ENCODE results near the gene SYT10.
"Not testable (repeated sequence)": the region's sequence is repeated elsewhere in the genome, so short reads cannot be mapped to it uniquely, and the experiment has no call there.

SYT10 gene

DNA sequence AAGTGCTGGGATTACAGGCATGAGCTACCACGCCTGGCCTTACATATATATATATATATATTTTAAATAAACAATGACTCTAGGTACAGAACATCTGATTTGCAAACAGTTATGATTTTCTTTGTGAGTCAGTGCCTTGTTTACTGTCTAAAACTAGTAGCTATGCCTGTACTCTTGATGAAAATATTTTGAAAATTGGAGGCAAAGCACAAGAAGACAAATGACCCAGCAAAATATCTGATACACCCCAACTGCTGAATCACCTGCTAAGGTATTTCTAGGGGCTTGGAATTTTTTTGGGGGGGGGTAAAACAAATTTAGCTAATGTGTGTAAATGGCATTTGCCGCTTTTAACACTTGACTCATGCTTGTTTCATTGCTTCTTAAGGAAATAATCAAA, 69.3 kb downstream of the SYT10 start:
- TF ChIP-seq ELF4 (IDR thresholded peaks at IDR 0.05) = no peak
- TF ChIP-seq NFRKB (IDR thresholded peaks at IDR 0.05) = no peak
- TF ChIP-seq LEF1 (IDR thresholded peaks at IDR 0.05; ENCODE audit: borderline replicate concordance) = no peak
- TF ChIP-seq BHLHE40 (IDR thresholded peaks at IDR 0.05; ENCODE audit: borderline replicate concordance) = no peak
- ChIA-PET POLR2A (no interaction called here), CTCF (interaction anchor here (0.6 kb wide), 1 partner anchor 313 kb away, joined by 3 read pairs; no protein-coding TSS in a partner anchor)
- no peak for DNase-seq (ENCODE audit: extremely low spot score)

GRCh38 chr12:33357181-33357580, 82.4 kb downstream of the SYT10 start:
- POLR2A ChIA-PET = no interaction called here
- DNase-seq (ENCODE audit: extremely low spot score) = no peak
- CTCF ChIA-PET = no interaction called here
- no peak for TF ChIP-seq BHLHE40 (IDR thresholded peaks at IDR 0.05; ENCODE audit: borderline replicate concordance)
- TF ChIP-seq SP1 (IDR thresholded peaks at IDR 0.05) = no peak
- TF ChIP-seq FOXM1 (IDR thresholded peaks at IDR 0.05; ENCODE audit: borderline replicate concordance) = no peak
- TF ChIP-seq FOXK2 (IDR thresholded peaks at IDR 0.05) = no peak
- TF ChIP-seq PKNOX1 (IDR thresholded peaks at IDR 0.05) = no peak
- no peak for TF ChIP-seq CTBP1 (IDR thresholded peaks at IDR 0.05; ENCODE audit: borderline replicate concordance)
- TF ChIP-seq ARNT (IDR thresholded peaks at IDR 0.05) = no peak
- no peak for TF ChIP-seq HDGF (IDR thresholded peaks at IDR 0.05; ENCODE audit: borderline replicate concordance)
- no peak for TF ChIP-seq TARDBP (IDR thresholded peaks at IDR 0.05)
- no peak for TF ChIP-seq NFRKB (IDR thresholded peaks at IDR 0.05)
- TF ChIP-seq L3MBTL2 (conservative IDR thresholded peaks at IDR 0.05) = no peak
- TF ChIP-seq ELF4 (IDR thresholded peaks at IDR 0.05) = no peak
- TF ChIP-seq ZNF384 (IDR thresholded peaks at IDR 0.05) = no peak

DNA sequence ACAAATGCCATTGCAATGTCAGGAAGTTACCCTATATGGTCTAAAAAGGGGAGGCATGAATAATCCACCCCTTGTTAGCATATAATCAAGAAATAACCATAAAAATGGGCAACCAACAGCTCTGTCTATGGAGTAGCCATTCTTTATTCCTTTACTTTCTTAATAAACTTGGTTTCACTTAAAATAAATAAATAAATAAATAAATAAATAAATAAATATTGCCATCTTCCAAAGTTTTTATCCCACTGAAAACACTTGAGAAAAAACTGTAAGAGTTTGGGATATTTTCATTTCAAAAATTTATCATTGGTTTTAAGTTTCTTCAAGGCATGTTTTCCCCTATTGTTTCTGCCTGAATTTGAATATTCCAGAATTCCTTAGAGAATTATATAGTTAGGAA, 89.8 kb downstream of the SYT10 start:
- DNase-seq (ENCODE audit: extremely low spot score) = no peak
- POLR2A ChIA-PET = no interaction called here
- TF ChIP-seq NFRKB (IDR thresholded peaks at IDR 0.05) (no peak), SP1 (IDR thresholded peaks at IDR 0.05) (no peak), FOXK2 (IDR thresholded peaks at IDR 0.05) (no peak), HDGF (IDR thresholded peaks at IDR 0.05; ENCODE audit: borderline replicate concordance) (no peak), ARNT (IDR thresholded peaks at IDR 0.05) (no peak), PKNOX1 (IDR thresholded peaks at IDR 0.05) (no peak), L3MBTL2 (conservative IDR thresholded peaks at IDR 0.05) (no peak), SUZ12 (IDR thresholded peaks at IDR 0.05) (no peak), CTBP1 (IDR thresholded peaks at IDR 0.05; ENCODE audit: borderline replicate concordance) (no peak), BHLHE40 (IDR thresholded peaks at IDR 0.05; ENCODE audit: borderline replicate concordance) (no peak), ZNF384 (IDR thresholded peaks at IDR 0.05) (no peak), LEF1 (IDR thresholded peaks at IDR 0.05; ENCODE audit: borderline replicate concordance) (no peak), TARDBP (IDR thresholded peaks at IDR 0.05) (no peak), ELF4 (IDR thresholded peaks at IDR 0.05) (no peak), FOXA1 (IDR thresholded peaks at IDR 0.05) (no peak)
- CTCF ChIA-PET = no interaction called here

- POLR2A ChIA-PET = not testable (repeated sequence)
Observed at GRCh38 chr12:33331961-33332398, 107.6 kb downstream of the SYT10 start.

GRCh38 chr12:33330940-33331339, 108.7 kb downstream of the SYT10 start:
- DNase-seq (ENCODE audit: extremely low spot score) = no peak
- TF ChIP-seq L3MBTL2 (conservative IDR thresholded peaks at IDR 0.05) = peak; percentile 28; the same call in 1 of the 2 replicates
- TF ChIP-seq ZNF384 (IDR thresholded peaks at IDR 0.05) = no peak
- no peak for TF ChIP-seq SUZ12 (IDR thresholded peaks at IDR 0.05)
- no peak for TF ChIP-seq FOXM1 (IDR thresholded peaks at IDR 0.05; ENCODE audit: borderline replicate concordance)
- TF ChIP-seq PKNOX1 (IDR thresholded peaks at IDR 0.05) = no peak
- TF ChIP-seq BHLHE40 (IDR thresholded peaks at IDR 0.05; ENCODE audit: borderline replicate concordance) = no peak
- POLR2A ChIA-PET = no interaction called here
- CTCF ChIA-PET = no interaction called here

More at GRCh38 chr12:33331961-33332398, 107.6 kb downstream of the SYT10 start:
- CTCF ChIA-PET; DNase-seq (ENCODE audit: extremely low spot score): not testable (repeated sequence)

Data from HEK293T (cell line).